NCI-H1105 treated with DMSO at 0.1 percent for 48 hours (cell line): ENCODE measurements around the gene EIF4EBP2.

Experiments
- DNase-seq: peaks from one replicate; lab custom pipeline; 2025; lab: John Stamatoyannopoulos, UW

Gene EIF4EBP2

DNA sequence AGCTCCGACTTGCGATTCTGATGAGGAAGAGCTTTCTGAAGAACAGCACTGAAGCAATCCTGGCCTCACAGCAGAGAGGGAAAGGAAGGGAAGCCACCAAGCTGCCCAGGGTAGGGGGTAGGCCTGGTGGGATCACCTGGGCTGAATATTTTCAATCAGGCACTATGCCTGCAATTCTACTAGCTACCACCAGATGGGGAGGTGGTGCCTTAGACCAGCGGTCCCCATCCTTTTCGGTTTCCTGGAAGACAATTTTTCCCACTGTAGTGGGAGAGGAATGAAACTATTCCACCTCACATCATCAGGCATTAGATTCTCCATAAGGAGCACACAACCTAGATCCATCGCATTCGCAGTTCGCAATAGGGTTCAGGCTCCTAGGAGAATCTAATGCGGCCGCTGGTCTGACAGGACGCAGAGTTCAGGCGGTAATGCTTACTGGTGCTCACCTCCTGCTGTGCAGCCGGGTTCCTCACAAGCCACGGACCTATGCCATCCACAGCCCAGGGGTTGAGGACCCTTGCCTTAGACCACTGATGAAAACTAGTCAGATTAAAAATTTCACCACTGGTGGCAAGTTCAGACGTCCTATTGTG, 24.3 kb upstream of the EIF4EBP2 start:
- DNase-seq: no peak

GRCh38 chr10:70380350-70381135, 23.4 kb upstream of the EIF4EBP2 start:
- DNase-seq: no peak

- peak; percentile 67 for DNase-seq
These were observed 22.2 kb upstream of the EIF4EBP2 start for GRCh38 chr10:70381471-70382421.

DNA sequence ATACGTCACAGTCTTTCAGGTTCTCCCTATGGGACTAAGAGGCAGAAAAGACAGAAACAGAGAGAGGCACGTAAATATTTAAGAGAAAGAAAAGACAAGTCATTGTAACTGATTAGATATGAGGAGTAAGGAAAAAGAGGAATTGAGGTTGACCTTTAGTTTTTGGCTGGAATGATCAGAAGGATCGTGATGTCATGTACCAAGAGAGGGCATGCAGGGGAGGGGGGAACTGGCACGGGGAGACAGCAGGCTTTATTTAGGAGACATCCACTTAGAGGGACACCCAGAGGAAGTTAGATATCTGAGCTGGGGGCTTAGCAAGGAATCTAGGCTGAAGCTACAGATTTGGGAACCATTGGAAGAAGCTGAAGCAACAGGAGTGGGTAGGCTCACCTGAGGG, 12.3 kb upstream of the EIF4EBP2 start:
- DNase-seq: no peak

GRCh38 chr10:70396140-70396539, 7.8 kb upstream of the EIF4EBP2 start:
- no peak for DNase-seq

GRCh38 chr10:70399177-70399576, 4.8 kb upstream of the EIF4EBP2 start:
- no peak for DNase-seq

GRCh38 chr10:70403483-70404035, 386 bp upstream of the EIF4EBP2 start:
- no peak for DNase-seq

- DNase-seq: no peak
These were observed 767 bp downstream of the EIF4EBP2 start for GRCh38 chr10:70404787-70405036.

DNA sequence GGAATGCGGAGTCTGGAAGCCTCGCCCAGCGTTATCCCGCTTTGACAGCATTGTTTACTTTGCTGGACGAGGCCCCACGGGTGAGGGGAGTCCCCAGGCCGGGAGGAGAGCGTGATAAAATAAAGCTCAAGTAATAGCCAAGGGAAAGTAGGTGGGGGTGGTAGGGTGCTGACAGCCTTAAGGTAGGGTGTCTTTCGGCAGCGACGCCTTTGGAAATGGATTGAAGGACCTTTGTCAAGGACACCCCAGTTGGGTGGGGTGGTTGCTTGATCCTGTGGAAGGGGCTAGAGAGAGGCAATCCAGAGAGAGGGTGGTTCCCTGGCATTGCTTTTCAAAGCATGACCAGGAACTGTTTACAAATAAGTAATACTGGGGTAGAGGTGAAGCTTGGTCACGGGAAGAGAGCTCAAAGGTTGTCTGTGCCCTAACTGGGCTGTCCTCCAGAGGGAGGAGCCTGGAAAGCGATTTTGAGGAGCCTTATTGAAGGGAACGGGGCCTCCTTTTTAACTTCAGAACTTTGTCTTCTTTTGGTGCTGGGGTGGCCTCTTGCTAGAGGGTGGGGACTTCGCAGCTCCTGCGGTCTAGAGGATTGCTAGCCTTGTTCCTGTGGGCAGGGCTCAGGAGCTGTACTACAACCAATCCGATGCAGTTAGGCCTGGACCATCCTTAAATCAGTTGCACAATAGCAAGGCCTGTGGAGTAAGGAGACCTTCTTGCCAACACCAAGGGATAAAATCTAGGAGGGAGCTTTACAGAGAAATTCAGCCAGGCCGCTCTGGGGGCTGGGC, 1.3 kb downstream of the EIF4EBP2 start:
- DNase-seq: no peak

DNA sequence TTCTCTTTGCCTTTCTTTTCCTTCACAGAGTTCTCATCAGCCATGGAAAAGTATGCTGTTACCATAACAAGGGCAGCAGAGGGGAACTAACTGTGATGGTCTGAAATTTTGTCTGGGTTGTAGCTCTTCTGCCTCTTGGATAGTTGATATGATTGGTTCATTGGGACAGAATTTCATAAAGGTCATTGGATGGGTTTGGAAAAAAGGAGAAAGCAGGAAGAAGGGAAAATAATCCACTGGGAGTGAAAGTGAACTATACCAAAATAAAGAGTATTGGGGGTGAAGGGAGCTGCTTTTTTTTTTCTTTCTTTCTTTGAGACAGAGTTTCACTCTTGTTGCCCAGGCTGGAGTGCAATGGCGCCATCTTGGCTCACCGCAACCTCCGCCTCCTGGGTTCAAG, 5.8 kb downstream of the EIF4EBP2 start:
- DNase-seq: no peak

- DNase-seq: no peak
These were observed 6.7 kb downstream of the EIF4EBP2 start for GRCh38 chr10:70410608-70411007.

DNA sequence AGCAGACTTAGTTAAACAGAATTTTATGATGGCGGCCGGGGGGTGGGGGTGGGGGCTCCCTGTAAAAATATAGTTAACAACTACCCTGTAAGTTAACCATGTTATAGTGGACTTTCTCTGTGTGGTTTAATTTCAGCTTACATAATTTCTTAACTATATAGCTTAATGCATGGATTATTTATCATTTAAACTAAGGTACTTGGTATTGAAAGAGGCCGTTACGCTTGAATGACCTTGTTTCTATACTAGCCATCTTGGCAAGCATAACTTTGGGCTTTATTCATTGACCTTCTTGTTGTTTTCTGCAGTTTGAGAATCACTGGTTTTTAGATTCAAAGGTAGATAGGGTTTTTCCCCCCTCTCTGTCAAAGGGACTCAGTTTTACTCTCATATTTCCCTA, 8.4 kb downstream of the EIF4EBP2 start:
- no peak for DNase-seq

GRCh38 chr10:70417568-70417967, 13.6 kb downstream of the EIF4EBP2 start:
- no peak for DNase-seq

- DNase-seq: no peak
These were observed 14.3 kb downstream of the EIF4EBP2 start for GRCh38 chr10:70418229-70418628.

DNA sequence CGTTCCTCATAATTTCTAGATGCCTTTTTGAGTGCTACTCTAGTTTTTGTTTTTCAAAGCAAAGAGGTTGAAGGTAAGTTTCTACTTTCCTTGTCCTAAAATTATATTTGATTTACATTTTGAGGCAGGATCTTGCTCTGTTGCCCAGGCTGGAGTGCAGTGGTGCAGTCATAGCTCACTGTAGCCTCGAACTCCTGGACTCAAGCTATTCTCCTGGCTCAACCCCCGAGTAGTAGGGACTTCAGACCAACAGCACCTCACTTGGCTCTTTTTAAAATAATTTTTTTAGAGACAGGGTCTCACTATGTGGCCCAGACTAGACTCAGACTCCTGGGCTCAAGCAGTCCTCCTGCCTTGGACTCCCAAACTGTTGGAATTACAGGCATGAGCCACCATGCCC, 14.8 kb downstream of the EIF4EBP2 start:
- no peak for DNase-seq

GRCh38 chr10:70424320-70424719, 20.4 kb downstream of the EIF4EBP2 start:
- no peak for DNase-seq

DNA sequence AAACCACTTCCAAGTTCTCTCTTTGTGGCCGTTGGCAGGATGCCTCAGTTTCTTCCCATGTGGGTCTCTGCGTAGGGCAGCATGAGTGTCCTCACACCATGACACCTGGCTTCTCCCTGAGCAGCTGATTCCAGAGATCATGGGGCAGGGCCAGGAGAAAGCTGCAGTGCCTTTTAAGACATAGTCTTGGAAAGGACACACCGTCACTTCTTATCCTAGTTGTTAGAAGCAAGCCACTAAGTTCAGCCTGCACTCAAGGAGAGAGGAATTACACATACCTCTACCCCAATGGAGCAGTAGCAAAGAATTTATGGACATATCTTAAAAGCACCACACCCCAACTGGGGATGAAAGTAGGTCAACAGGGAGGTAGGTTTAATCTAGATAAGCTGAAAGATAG, 21.2 kb downstream of the EIF4EBP2 start:
- no peak for DNase-seq

- no peak for DNase-seq
These were observed 22.9 kb downstream of the EIF4EBP2 start for GRCh38 chr10:70426823-70427222.

DNA sequence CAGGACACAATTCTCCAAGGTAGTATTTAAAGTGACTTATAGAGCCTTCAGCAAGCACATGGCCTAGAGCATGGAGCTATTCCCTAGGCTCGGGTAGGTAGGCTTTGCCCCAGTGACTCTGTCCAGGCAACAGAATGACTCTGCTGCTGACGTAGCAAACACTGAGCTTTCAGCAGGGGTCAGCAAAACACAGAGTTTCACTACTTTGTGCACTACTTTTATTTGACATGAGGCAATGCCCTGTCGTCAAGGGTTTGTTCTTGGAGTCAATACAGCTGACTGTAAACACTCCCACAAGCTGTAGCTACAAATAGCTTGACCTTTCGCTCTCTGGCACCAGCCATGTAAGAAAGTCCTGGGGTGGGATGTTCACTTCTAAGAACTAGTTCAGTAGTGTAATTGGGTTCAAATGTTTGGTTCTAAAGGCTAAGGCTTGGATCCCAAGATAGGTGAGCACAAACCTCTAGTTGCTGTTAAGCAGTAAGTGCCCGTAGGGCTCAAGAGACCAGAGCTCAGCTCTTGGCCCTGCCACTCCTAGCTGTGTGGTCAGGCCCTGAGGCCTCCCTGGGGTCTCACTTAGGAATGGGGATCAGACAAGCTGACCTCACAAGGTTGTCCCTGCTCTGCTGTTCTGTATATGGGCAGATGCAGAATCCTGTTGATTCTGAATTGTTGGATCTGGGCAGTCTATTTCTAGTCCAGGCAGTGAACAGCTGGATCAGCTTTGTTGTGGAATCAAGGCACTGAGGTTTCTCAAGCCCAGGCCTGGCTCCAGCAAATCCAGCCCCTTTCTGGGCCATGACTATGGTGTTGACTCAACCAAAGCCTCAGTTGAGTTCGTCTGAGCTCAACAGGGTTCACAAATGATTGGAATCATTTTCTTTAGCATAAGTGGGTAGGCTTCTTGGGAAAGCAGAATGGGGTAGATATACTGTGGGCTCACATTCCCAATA, 26.8 kb downstream of the EIF4EBP2 start:
- DNase-seq: no peak

DNA sequence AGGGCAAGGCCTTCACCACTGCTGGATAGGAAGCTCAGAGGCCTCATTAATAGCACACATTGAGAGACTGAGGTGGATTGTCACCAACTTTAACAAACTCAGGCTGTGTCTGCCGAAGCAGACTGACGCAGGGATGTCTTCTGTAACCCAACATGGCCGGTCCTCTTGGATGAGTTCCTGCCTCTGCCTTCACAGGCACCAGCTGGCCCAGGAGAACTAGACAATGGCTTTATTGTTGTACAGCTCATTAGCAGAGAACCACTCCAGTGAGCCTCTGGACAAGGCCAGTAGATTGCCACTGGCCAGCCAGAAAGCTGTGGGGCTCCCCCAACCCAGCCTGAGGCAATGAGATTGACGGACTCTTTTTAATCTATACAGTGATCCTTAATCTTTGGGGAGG, 28.2 kb downstream of the EIF4EBP2 start:
- no peak for DNase-seq
